Chondrocyte (in vitro differentiated cells): ENCODE results near the gene CREB5. TPM values are rescaled to one million over a fixed set of nuclear protein-coding genes. Genes with fewer than 3 reads are reported as not detected.
A peak's percentile ranks its signal among the peaks of the same experiment; 100 is the strongest.

ENCODE experiments used
- DNase-seq: peaks from one replicate; pipeline ENCODE4 v3.0.0; 2021; ENCODE audit warnings: mixed read lengths, low spot score
- H3K27ac Mint-ChIP-seq: one replicate; pipeline ENCODE4 v1.8.0; 2021; ENCODE audit warnings: mild to moderate bottlenecking, moderate library complexity, mixed read lengths; ENCODE audit not compliant: unreplicated experiment
- H3K27me3 Mint-ChIP-seq: 2 replicates; pipeline ENCODE4 v1.8.0; 2021; ENCODE audit warnings: low read depth, mixed read lengths
- H3K36me3 Mint-ChIP-seq: 2 replicates; pipeline ENCODE4 v1.8.0; 2021; ENCODE audit warnings: low read depth, mixed read lengths
- H3K4me1 Mint-ChIP-seq: 2 replicates; pipeline ENCODE4 v1.8.0; 2021; ENCODE audit warnings: low read depth, mild to moderate bottlenecking, mixed read lengths
- H3K4me3 Mint-ChIP-seq: one replicate; pipeline ENCODE4 v1.8.0; 2021; ENCODE audit warnings: mild to moderate bottlenecking, moderate library complexity, mixed read lengths; ENCODE audit not compliant: unreplicated experiment
- H3K9me3 Mint-ChIP-seq: 2 replicates; pipeline ENCODE4 v1.8.0; 2021; ENCODE audit warnings: low read depth, mixed read lengths
- CTCF ChIP-seq: fragments of 200-600 bp; sonication (generic); IDR thresholded peaks from 2 replicates; pipeline ENCODE4 v1.5.0; 2021; ENCODE audit warnings: antibody characterized with exemption, mild to moderate bottlenecking, moderate library complexity
- total RNA-seq: library from RNA; stranded (reverse); gene quantifications from 3 replicates; pipeline ENCODE4 v1.2.1, GENCODE V29; 2021

Gene CREB5
- total RNA-seq, 1 donor from 2014 or later: 8.2 TPM

DNA sequence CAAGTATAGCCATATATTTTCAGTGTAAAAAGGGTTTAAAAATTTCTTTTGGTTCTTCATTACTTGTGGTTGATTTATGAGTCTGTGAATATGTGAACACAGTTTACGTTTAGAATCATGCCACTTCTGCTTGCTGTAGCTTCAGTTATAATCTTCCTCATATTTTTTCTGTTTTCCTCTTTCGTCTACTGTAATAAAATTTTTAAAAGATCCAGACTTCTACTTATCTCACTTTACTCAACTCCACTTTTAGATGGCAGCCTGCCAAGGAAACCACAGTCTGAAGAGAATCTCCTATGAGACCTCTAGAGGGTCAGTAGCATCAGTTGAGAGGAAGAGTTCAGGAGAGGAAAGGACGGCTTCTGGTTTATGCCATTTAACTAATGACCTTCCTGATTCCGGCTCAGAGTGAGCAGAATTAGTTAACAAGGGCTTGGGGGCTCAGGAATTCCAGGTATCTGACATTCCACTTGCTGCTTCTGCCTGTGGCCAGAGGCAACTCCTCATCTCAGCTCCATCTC, 21.4 kb downstream of the CREB5 start:
- peak overlapping the region; percentile 20 for H3K27ac Mint-ChIP-seq

GRCh38 chr7:28434510-28434909, 22.2 kb downstream of the CREB5 start:
- no peaks in the 10 kb centered on the region for H3K27me3 Mint-ChIP-seq
- no peak overlapping the region for H3K4me3 Mint-ChIP-seq
- peaks cover 1% of the 10 kb centered on the region for H3K36me3 Mint-ChIP-seq
- H3K9me3 Mint-ChIP-seq: no peaks in the 10 kb centered on the region
- peaks cover 16% of the 10 kb centered on the region for H3K4me1 Mint-ChIP-seq
- H3K27ac Mint-ChIP-seq: no peak overlapping the region
- DNase-seq: no peak
- TF ChIP-seq CTCF: no peak

More for the DNA sequence above, 21.4 kb downstream of the CREB5 start:
- no peak for TF ChIP-seq CTCF
- H3K4me3 Mint-ChIP-seq: no peak overlapping the region
- no peaks in the 10 kb centered on the region for H3K9me3 Mint-ChIP-seq
- no peaks in the 10 kb centered on the region for H3K27me3 Mint-ChIP-seq
- H3K36me3 Mint-ChIP-seq: peaks cover 1% of the 10 kb centered on the region
- DNase-seq: no peak
- peaks cover 16% of the 10 kb centered on the region for H3K4me1 Mint-ChIP-seq

- H3K36me3 Mint-ChIP-seq: peaks cover 1% of the 10 kb centered on the region
Observed at GRCh38 chr7:28435152-28435551, 22.8 kb downstream of the CREB5 start.

DNA sequence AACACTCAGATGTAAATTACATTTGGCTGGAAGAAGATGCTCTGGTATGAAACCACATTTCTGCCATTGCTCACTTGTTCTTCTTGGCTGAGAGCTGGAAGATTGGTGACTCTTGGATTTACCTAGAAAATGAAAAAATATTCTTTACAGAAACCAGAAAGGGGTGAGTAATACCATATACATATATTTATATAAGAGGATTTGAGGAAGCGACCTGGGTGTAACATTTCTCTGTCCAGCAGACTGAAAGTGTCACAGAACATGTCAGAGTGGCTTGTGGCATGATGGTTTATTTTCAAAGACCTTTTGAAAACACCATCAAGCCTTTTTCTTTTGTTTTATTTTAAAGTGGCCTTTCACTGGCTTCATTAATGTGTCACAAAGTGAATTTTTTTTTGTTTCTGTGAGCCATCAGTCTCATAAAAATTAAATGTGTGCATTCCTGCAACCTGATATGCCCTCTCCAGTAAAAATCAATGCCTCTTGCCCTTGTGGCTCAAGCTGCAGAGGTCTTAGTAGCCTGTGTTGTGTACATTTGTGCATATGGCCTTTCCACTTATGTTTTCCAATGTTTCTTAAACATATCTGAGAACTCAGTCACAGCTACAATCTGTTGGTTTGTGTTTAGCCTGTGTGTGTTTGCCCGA, 23.5 kb downstream of the CREB5 start:
- Mint-ChIP-seq H3K4me3 (no peak overlapping the region), H3K9me3 (no peaks in the 10 kb centered on the region), H3K4me1 (peaks cover 16% of the 10 kb centered on the region), H3K27me3 (no peaks in the 10 kb centered on the region), H3K36me3 (peaks cover 1% of the 10 kb centered on the region), H3K27ac (no peak overlapping the region)
- no peak for TF ChIP-seq CTCF
- DNase-seq: no peak

More at GRCh38 chr7:28435152-28435551, 22.8 kb downstream of the CREB5 start:
- no peak for DNase-seq
- Mint-ChIP-seq H3K9me3 (no peaks in the 10 kb centered on the region), H3K27me3 (no peaks in the 10 kb centered on the region), H3K27ac (no peak overlapping the region), H3K4me3 (no peak overlapping the region), H3K4me1 (peaks cover 16% of the 10 kb centered on the region)
- no peak for TF ChIP-seq CTCF

DNA sequence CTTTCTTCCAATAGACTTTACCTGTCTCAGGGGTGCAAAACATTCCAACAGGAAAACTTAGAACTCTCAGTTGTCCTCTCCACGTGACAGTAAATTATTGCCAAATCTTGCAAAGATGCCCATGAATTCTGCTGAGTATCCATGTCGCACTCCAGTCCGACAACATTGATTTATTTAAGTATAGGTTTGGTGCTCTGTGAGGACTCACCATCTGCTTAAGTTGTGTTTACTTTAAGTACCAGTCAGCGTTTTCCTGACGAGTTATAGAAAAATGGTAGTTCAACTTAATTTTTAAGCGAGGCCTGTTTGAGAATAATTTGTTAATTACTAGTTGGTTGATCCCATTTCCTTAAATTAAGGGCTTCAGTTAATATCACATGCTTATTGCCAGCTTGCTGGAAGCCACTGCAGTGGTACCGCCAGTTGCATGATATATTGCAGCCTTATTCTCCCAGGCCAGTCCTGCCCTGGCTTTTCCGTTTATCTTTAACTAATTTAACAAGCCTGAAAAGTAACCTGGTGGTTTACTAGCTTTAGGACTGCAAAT, 27.8 kb downstream of the CREB5 start:
- no peak overlapping the region for H3K27ac Mint-ChIP-seq
- H3K27me3 Mint-ChIP-seq: no peaks in the 10 kb centered on the region
- no peak for TF ChIP-seq CTCF
- H3K9me3 Mint-ChIP-seq: no peaks in the 10 kb centered on the region
- H3K4me1 Mint-ChIP-seq: peaks cover 11% of the 10 kb centered on the region
- DNase-seq: no peak
- no peak overlapping the region for H3K4me3 Mint-ChIP-seq
- H3K36me3 Mint-ChIP-seq: peaks cover 1% of the 10 kb centered on the region
